Stimulated activated CD8-positive, alpha-beta memory T cell treated with anti-CD3 and anti-CD28 coated beads, Interleukin-7, amount 100 ng/mL, for 1 hour (primary cell): ENCODE measurements around the gene SPATA6L.
"Not testable (repeated sequence)": the region's sequence is repeated elsewhere in the genome, so short reads cannot be mapped to it uniquely, and the experiment has no call there.

Experiments used
- DNase-seq, 2 donors: peaks; one replicate each; pipeline ENCODE4 v3.0.0-alpha.2; 2020; ENCODE audit warnings: low read depth in 2 of 2

SPATA6L gene

GRCh38 chr9:4638968-4639367, 27.3 kb downstream of the SPATA6L start:
- DNase-seq: no peak

- DNase-seq: no peak
Measured at GRCh38 chr9:4630836-4631235, 35.4 kb downstream of the SPATA6L start.

GRCh38 chr9:4622016-4622415, 44.3 kb downstream of the SPATA6L start:
- no peak for DNase-seq

- no peak for DNase-seq
Measured at GRCh38 chr9:4620881-4621555, 45.3 kb downstream of the SPATA6L start.

GRCh38 chr9:4620057-4620765, 46.1 kb downstream of the SPATA6L start:
- DNase-seq: no peak

GRCh38 chr9:4618700-4619099, 47.6 kb downstream of the SPATA6L start:
- no peak for DNase-seq

GRCh38 chr9:4617752-4618151, 48.5 kb downstream of the SPATA6L start:
- no peak for DNase-seq

GRCh38 chr9:4615778-4616177, 50.5 kb downstream of the SPATA6L start:
- DNase-seq: no peak

- DNase-seq: no peak
Measured at GRCh38 chr9:4615251-4615650, 51.0 kb downstream of the SPATA6L start.

GRCh38 chr9:4614627-4615026, 51.7 kb downstream of the SPATA6L start:
- no peak for DNase-seq

- not testable (repeated sequence) for DNase-seq
Measured at GRCh38 chr9:4606033-4606432, 60.2 kb downstream of the SPATA6L start.

- DNase-seq: peak in 1 of 2 donors; percentile 40
Measured at GRCh38 chr9:4604678-4605095, 61.6 kb downstream of the SPATA6L start.

GRCh38 chr9:4603830-4604229, 62.5 kb downstream of the SPATA6L start:
- no peak for DNase-seq

- DNase-seq: no peak
Measured at GRCh38 chr9:4600368-4600767, 65.9 kb downstream of the SPATA6L start.

GRCh38 chr9:4596165-4596922, 69.9 kb downstream of the SPATA6L start:
- peak in 1 of 2 donors; percentile 23 for DNase-seq

GRCh38 chr9:4594994-4595393, 71.3 kb downstream of the SPATA6L start:
- DNase-seq: no peak

- no peak for DNase-seq
Measured at GRCh38 chr9:4594545-4594944, 71.7 kb downstream of the SPATA6L start.

- DNase-seq: no peak
Measured at GRCh38 chr9:4592886-4593285, 73.4 kb downstream of the SPATA6L start.

- no peak for DNase-seq
Measured at GRCh38 chr9:4592295-4592694, 74.0 kb downstream of the SPATA6L start.

GRCh38 chr9:4591123-4591500, 75.2 kb downstream of the SPATA6L start:
- DNase-seq: no peak

- DNase-seq: no peak
Measured at GRCh38 chr9:4590430-4591122, 75.7 kb downstream of the SPATA6L start.

- no peak for DNase-seq
Measured at GRCh38 chr9:4588721-4589120, 77.6 kb downstream of the SPATA6L start.
